Measurements from ENCODE around the gene GPM6B.

DNA sequence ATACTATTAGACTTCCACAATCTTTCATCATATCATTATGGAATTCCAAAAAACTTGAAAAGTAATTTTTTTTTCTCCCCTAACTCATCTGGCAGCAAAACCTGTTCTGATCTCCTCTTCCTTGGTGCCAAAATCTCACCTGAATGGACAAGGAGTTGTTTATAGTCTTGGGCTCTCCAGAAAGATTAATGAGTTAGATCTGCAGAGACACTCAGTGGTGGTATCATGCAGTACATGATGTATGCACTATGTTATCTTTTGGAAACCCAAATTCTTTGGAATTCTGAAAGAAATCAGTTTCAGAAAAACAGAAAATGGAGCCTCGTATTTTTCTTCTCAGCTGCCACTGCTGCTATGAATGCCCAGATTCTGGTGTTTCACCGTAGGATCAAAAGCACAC, 11.7 kb downstream of the GPM6B start:
- TF ChIP-seq POLR2A (IDR thresholded peaks at IDR 0.05; ENCODE audit: low read depth, low read length) (no peak), TAF1 (IDR thresholded peaks at IDR 0.05; ENCODE audit: low read depth, low read length) (no peak), POLR2AphosphoS5 (IDR thresholded peaks at IDR 0.05; ENCODE audit: low read depth, low read length) (no peak), PAX5 (IDR thresholded peaks at IDR 0.05; ENCODE audit: insufficient read depth, low read length, severe bottlenecking) (no peak), POU2F2 (IDR thresholded peaks at IDR 0.05; ENCODE audit: low read depth, low read length) (no peak)
